A673 (cell line): ENCODE data around the gene MMP24. TPM values are rescaled to one million over a fixed set of nuclear protein-coding genes. Genes with fewer than 3 reads are reported as not detected.
"Not testable (repeated sequence)": the region's sequence is repeated elsewhere in the genome, so short reads cannot be mapped to it uniquely, and the experiment has no call there.

Experiments used
- BruUV-seq: library from RNA; stranded (reverse); fragments of 400-500 nt; replicated peaks from 2 replicates; lab custom pipeline; 2021; lab: Mats Ljungman, UMichigan
- CTCF ChIA-PET: fragments of 300-600 bp; sonication (Branson Sonifier 250); formaldehyde crosslinking; loops from one replicate; lab custom pipeline; 2022; ENCODE audit warnings: antibody characterized with exemption; lab: Charles Lee
- POLR2A ChIA-PET: fragments of 300-600 bp; sonication (Branson Sonifier 250); formaldehyde crosslinking; loops from one replicate; lab custom pipeline; 2022; ENCODE audit warnings: antibody characterized with exemption; ENCODE audit not compliant: low non-redundant PET; lab: Charles Lee
- DNase-seq: peaks from one replicate; pipeline ENCODE4 v3.0.0-alpha.2; 2015; ENCODE audit warnings: low spot score
- H3K27ac ChIP-seq: fragments of 200-600 bp; sonication (generic); 2 replicates; pipeline ENCODE4 v1.5.1; 2016; ENCODE audit warnings: mixed run types, low read depth, mild to moderate bottlenecking, mixed read lengths, antibody characterized with exemption, low read length; ENCODE audit not compliant: poor library complexity, severe bottlenecking
- H3K27me3 ChIP-seq: fragments of 200-600 bp; sonication (generic); replicated peaks from 2 replicates; pipeline ENCODE4 v1.6.1; 2017; ENCODE audit warnings: mixed run types, low read depth, mild to moderate bottlenecking, mixed read lengths, antibody characterized with exemption, low read length; ENCODE audit not compliant: insufficient read depth, poor library complexity
- H3K36me3 ChIP-seq: fragments of 200-600 bp; sonication (generic); 2 replicates; pipeline ENCODE4 v1.6.1; 2016; ENCODE audit warnings: mixed run types, mild to moderate bottlenecking, mixed read lengths, antibody characterized with exemption, low read length; ENCODE audit not compliant: insufficient read depth, poor library complexity, severe bottlenecking
- H3K4me1 ChIP-seq: fragments of 200-600 bp; sonication (generic); 2 replicates; pipeline ENCODE4 v1.6.1; 2017; ENCODE audit warnings: mixed run types, mild to moderate bottlenecking, mixed read lengths, antibody characterized with exemption, low read length; ENCODE audit not compliant: insufficient read depth, poor library complexity, severe bottlenecking
- H3K4me3 ChIP-seq: fragments of 200-600 bp; sonication (generic); 2 replicates; pipeline ENCODE4 v1.5.1; 2016; ENCODE audit warnings: low read depth, mixed run types, mild to moderate bottlenecking, mixed read lengths, low read length; ENCODE audit not compliant: poor library complexity, severe bottlenecking
- H3K9me3 ChIP-seq: fragments of 200-600 bp; sonication (generic); 2 replicates; pipeline ENCODE4 v1.6.1; 2016; ENCODE audit warnings: mixed run types, low read depth, mild to moderate bottlenecking, mixed read lengths, antibody characterized with exemption, low read length; ENCODE audit not compliant: poor library complexity, severe bottlenecking
- CTCF ChIP-seq: fragments of 300-800, 200-600 bp; sonication (generic); conservative IDR thresholded peaks from 2 replicates; pipeline ENCODE4 v1.5.1; 2017; ENCODE audit warnings: low read depth, mild to moderate bottlenecking, antibody characterized with exemption, low read length, moderate library complexity, mixed read lengths
- EZH2 ChIP-seq: fragments of 200-600 bp; sonication (generic); IDR thresholded peaks from 2 replicates; pipeline ENCODE4 v1.6.1; 2017; ENCODE audit warnings: borderline replicate concordance, low read depth, mild to moderate bottlenecking, mixed read lengths, antibody characterized with exemption, low read length; ENCODE audit not compliant: poor library complexity, severe bottlenecking
- intact Hi-C: fragments of 100-400 bp; cut with micrococcal nuclease; formaldehyde crosslinking; loops from one replicate; pipeline ENCODE4 v1.10.0; 2022; ENCODE audit not compliant: unreplicated experiment
- total RNA-seq: library from RNA; stranded (reverse); gene quantifications from 2 replicates; pipeline ENCODE4 v1.2.3, GENCODE V29; 2021

MMP24 gene
- total RNA-seq, 1 experiment from 2014 or later: 0.11 TPM

- H3K27ac ChIP-seq: no peak overlapping the region
- H3K4me3 ChIP-seq: no peak overlapping the region
- no TSS peak for BruUV-seq
- no peak for DNase-seq
- no peaks in the 10 kb centered on the region for H3K36me3 ChIP-seq
- intact Hi-C loops: no loop called here
- ChIA-PET POLR2A (interaction anchor here (0.5 kb wide), 1 partner anchor 144 kb away, joined by 5 read pairs; no protein-coding TSS in a partner anchor), CTCF (no interaction called here)
- no peaks in the 10 kb centered on the region for H3K27me3 ChIP-seq
- TF ChIP-seq EZH2 (no peak), CTCF (no peak)
- H3K9me3 ChIP-seq: no peaks in the 10 kb centered on the region
- H3K4me1 ChIP-seq: no peaks in the 10 kb centered on the region
Observed at GRCh38 chr20:35260426-35260825, 33.9 kb downstream of the MMP24 start.

- H3K27ac ChIP-seq, H3K36me3 ChIP-seq, H3K4me3 ChIP-seq, H3K9me3 ChIP-seq, H3K27me3 ChIP-seq, H3K4me1 ChIP-seq, DNase-seq, CTCF ChIA-PET, POLR2A ChIA-PET, intact Hi-C loops, BruUV-seq: not testable (repeated sequence)
Observed at GRCh38 chr20:35262321-35262720, 35.8 kb downstream of the MMP24 start.

GRCh38 chr20:35262731-35263531 lies 36.4 kb downstream of the MMP24 start:
- H3K4me3 ChIP-seq, H3K27me3 ChIP-seq, DNase-seq, H3K4me1 ChIP-seq, POLR2A ChIA-PET, H3K9me3 ChIP-seq, CTCF ChIA-PET, BruUV-seq, H3K27ac ChIP-seq, intact Hi-C loops, H3K36me3 ChIP-seq: not testable (repeated sequence)

DNA sequence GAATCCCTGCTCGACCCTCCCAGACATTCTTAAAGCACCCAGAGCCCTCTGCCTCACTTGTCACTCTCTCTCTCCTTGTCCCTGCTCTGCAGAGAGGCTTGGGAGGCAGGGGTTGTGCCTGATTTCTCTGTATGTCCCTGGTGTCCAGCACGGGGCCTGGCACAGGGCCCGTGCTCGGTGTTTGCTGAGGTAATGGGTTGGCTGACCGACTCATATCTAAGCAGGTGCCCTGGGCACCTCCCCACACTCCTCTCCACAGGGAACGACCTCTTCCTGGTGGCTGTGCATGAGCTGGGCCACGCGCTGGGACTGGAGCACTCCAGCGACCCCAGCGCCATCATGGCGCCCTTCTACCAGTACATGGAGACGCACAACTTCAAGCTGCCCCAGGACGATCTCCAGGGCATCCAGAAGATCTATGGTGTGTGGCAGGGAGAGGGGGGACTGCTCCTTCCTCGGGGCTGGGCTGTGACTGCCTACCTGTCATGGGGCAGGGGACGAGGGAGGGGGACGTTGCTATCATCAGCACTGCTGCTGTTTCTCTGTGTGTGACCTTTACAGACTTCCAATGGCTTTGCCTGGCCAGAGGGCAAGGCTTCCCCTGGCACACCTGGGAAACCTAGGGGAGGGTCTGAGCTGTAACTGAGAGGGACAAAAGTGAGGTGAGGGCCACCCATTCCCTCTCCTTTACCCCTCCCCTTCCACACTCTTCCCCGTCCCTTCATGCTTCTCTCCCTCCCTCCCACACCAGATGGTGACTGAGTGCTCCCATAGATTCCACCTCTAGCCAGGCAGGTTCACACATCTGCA lies 37.2 kb downstream of the MMP24 start:
- TF ChIP-seq EZH2 (no peak), CTCF (no peak)
- no peak for DNase-seq
- no TSS peak for BruUV-seq
- H3K4me3 ChIP-seq: no peak overlapping the region
- intact Hi-C loops: no loop called here
- H3K9me3 ChIP-seq: no peaks in the 10 kb centered on the region
- POLR2A ChIA-PET: no interaction called here
- H3K36me3 ChIP-seq: no peaks in the 10 kb centered on the region
- H3K4me1 ChIP-seq: no peaks in the 10 kb centered on the region
- H3K27me3 ChIP-seq: no peaks in the 10 kb centered on the region
- H3K27ac ChIP-seq: no peak overlapping the region
- CTCF ChIA-PET: no interaction called here
